Neural crest cell (in vitro differentiated cells): Measurements from ENCODE around the gene LYRM1. TPM values are rescaled to one million over a fixed set of nuclear protein-coding genes. Genes with fewer than 3 reads are reported as not detected.
"Not testable (repeated sequence)": the region's sequence is repeated elsewhere in the genome, so short reads cannot be mapped to it uniquely, and the experiment has no call there.

ENCODE experiments used
- DNase-seq: peaks from one replicate; pipeline ENCODE4 v3.0.0; 2021; ENCODE audit warnings: low read depth, mixed read lengths, low spot score
- H3K27ac Mint-ChIP-seq: one replicate; pipeline ENCODE4 v1.8.0; 2021; ENCODE audit warnings: mild to moderate bottlenecking, mixed read lengths; ENCODE audit not compliant: unreplicated experiment
- H3K27me3 Mint-ChIP-seq: 2 replicates; pipeline ENCODE4 v1.8.0; 2021; ENCODE audit warnings: low read depth, mild to moderate bottlenecking, mixed read lengths
- H3K36me3 Mint-ChIP-seq: 2 replicates; pipeline ENCODE4 v1.8.0; 2021; ENCODE audit warnings: low read depth, mild to moderate bottlenecking, mixed read lengths
- H3K4me1 Mint-ChIP-seq: 2 replicates; pipeline ENCODE4 v1.8.0; 2021; ENCODE audit warnings: mixed read lengths
- H3K4me3 Mint-ChIP-seq: one replicate; pipeline ENCODE4 v1.8.0; 2021; ENCODE audit warnings: mild to moderate bottlenecking, mixed read lengths
- H3K9me3 Mint-ChIP-seq: 2 replicates; pipeline ENCODE4 v1.8.0; 2021; ENCODE audit warnings: mixed read lengths
- CTCF ChIP-seq: fragments of 200-600 bp; sonication (generic); conservative IDR thresholded peaks from 2 replicates; pipeline ENCODE4 v1.5.0; 2021; ENCODE audit warnings: antibody characterized with exemption, mild to moderate bottlenecking
- total RNA-seq: library from RNA; stranded (reverse); gene quantifications from 2 replicates; pipeline ENCODE4 v1.2.1, GENCODE V29; 2021

The LYRM1 gene
- total RNA-seq, 1 donor from 2014 or later, result 20.4 TPM

- Mint-ChIP-seq H3K9me3 (no peaks in the 10 kb centered on the region), H3K27ac (no peak overlapping the region), H3K4me1 (peaks cover 11% of the 10 kb centered on the region), H3K4me3 (no peak overlapping the region), H3K36me3 (peaks cover 5% of the 10 kb centered on the region), H3K27me3 (no peaks in the 10 kb centered on the region)
- no peak for DNase-seq
- no peak for TF ChIP-seq CTCF
These were observed 19.5 kb downstream of the LYRM1 start for GRCh38 chr16:20920091-20920490.

DNA sequence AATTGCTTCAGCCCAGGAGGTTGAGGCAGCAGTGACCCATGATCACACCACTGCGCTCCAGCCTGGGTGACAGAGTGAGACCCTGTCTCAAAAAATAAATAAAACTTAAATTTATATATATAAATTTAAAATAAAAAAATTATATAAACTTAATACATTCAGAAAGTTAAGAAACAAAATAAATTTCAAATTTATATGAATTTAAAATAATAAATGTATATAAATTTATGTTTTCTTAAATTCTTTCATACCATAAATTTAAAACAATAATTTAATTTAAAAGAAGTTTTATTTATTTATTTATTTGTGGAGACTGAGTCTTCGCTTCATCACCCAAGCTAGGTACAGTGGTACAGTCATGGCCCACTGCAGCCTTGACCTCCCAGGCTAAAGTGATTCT, 20.2 kb downstream of the LYRM1 start:
- Mint-ChIP-seq H3K36me3 (peaks cover 7% of the 10 kb centered on the region), H3K27me3 (no peaks in the 10 kb centered on the region), H3K9me3 (no peaks in the 10 kb centered on the region), H3K4me1 (peaks cover 11% of the 10 kb centered on the region), H3K4me3 (no peak overlapping the region), H3K27ac (no peak overlapping the region)
- no peak for DNase-seq
- no peak for TF ChIP-seq CTCF

DNA sequence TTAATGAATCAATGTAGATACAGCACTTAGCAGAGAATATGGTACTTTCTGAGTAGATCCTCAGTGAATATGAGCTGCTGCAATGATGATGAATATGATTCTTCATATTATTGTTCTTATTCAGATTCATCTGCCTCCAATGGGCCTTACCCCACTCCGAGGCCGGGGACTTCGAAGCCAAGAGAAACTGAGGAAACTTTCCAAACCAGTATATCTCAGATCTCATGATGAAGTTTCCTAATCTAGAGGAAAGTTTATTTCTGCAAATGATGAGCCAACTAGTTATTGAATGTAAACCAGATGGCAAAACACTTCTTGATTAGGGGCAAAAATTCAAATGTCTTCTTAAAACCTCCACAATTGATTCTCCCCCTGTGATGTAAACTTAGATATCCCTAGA, 23.3 kb downstream of the LYRM1 start:
- TF ChIP-seq CTCF, result no peak
- Mint-ChIP-seq H3K27ac (no peak overlapping the region), H3K9me3 (no peaks in the 10 kb centered on the region), H3K36me3 (peaks cover 3% of the 10 kb centered on the region), H3K4me1 (peaks cover 3% of the 10 kb centered on the region), H3K4me3 (no peak overlapping the region), H3K27me3 (no peaks in the 10 kb centered on the region)
- no peak for DNase-seq

DNA sequence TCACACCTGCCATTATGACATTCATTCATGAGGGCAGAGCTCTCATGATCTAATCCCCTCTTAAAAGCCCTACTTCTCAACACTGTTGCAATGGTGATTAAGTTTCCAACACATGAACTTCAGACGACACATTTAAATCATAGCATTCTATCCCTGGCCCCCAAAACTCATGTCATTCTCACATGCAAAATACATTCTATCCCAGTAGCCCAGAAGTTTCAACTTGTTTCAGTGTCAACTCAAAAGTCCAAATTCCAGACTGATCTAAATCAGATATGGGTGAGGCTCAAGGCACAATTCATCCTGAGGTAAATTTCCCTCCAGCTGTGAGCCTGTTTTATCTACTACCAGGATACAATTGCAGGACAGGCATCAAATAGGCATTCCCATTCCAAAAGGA, 25.2 kb downstream of the LYRM1 start:
- Mint-ChIP-seq H3K27me3 (no peaks in the 10 kb centered on the region), H3K36me3 (peaks cover 3% of the 10 kb centered on the region), H3K4me1 (peaks cover 5% of the 10 kb centered on the region)

DNA sequence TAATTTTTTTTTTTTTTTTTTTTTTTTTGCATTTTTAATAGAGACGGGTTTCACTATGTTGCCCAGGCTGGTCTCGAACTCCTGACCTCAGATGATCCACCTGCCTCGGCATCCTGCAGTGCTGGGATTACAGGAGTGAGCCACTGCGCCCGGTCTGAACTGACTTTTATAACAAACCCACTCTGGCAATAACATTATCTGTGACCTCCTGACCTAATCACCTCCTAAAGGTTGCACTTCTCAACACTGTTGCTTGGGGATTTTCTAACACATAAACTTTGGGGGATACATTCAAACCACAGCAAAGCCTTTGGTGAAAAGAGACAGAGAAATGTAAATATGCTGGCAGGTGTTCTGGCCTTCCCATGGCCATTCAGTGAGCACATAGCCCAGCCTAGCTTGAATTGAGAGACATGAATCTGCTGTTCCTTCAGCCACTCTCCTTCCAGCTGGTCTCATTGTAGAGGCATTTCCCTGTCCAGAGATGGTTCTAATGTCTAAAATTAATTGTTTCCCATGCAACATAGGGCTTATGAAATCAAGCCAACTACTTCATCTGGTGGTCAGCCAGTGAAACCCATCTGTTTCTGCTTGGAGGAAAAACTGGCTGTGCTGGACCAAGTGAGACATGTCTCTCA, 28.3 kb downstream of the LYRM1 start:
- TF ChIP-seq CTCF, result no peak
- H3K36me3 Mint-ChIP-seq, result peaks cover 3% of the 10 kb centered on the region
- no peaks in the 10 kb centered on the region for H3K27me3 Mint-ChIP-seq
- no peak overlapping the region for H3K4me3 Mint-ChIP-seq
- DNase-seq, result no peak
- no peak overlapping the region for H3K27ac Mint-ChIP-seq
- no peaks in the 10 kb centered on the region for H3K9me3 Mint-ChIP-seq
- peaks cover 5% of the 10 kb centered on the region for H3K4me1 Mint-ChIP-seq

More for the DNA sequence above, 25.2 kb downstream of the LYRM1 start:
- no peak for TF ChIP-seq CTCF
- no peak for DNase-seq
- Mint-ChIP-seq H3K27ac (no peak overlapping the region), H3K9me3 (no peaks in the 10 kb centered on the region), H3K4me3 (no peak overlapping the region)

GRCh38 chr16:20929676-20930364, 29.2 kb downstream of the LYRM1 start:
- H3K27ac Mint-ChIP-seq, DNase-seq, H3K27me3 Mint-ChIP-seq, H3K36me3 Mint-ChIP-seq, H3K4me3 Mint-ChIP-seq, H3K4me1 Mint-ChIP-seq, H3K9me3 Mint-ChIP-seq: not testable (repeated sequence)
